K562 (cell line): ENCODE data around the gene KDM4C. TPM values are rescaled to one million over a fixed set of nuclear protein-coding genes. Genes with fewer than 3 reads are reported as not detected.

Source experiments
- ATAC-seq: fragments of 200-7000 bp; cut with Tn5 transposase; 3 replicates; pipeline ENCODE4 v1.9.1; 2020; ENCODE audit warnings: moderate library complexity
- BruUV-seq: library from RNA; stranded (reverse); fragments of 400-500 nt; replicated peaks from 2 replicates; lab custom pipeline; 2021; lab: Mats Ljungman, UMichigan
- CTCF ChIA-PET: fragments of 300-600 bp; formaldehyde crosslinking; extraction: SDS; loops from one replicate; lab custom pipeline; 2021; ENCODE audit warnings: low intra/inter-chr PET ratio; lab: Yijun Ruan, JAX
- POLR2A ChIA-PET: fragments of 300-600, 350-650 bp; sonication (Branson Sonifier 250); formaldehyde crosslinking; extraction: SDS; loops from one replicate; lab custom pipeline; 2021; ENCODE audit warnings: antibody characterized with exemption, inconsistent platforms; lab: Yijun Ruan, JAX
- DNase-seq, 4 experiments: peaks; one replicate each; pipeline versions ENCODE4 v3.0.0 to v3.0.0-alpha.2; 2011 to 2018; ENCODE audit warnings: low spot score in 3 of 4, mixed read lengths in 3 of 4; ENCODE audit errors: extremely low read depth in 1 of 4
- FAIRE-seq: peaks from 2 replicates; lab custom pipeline; 2011; peaks lifted over from hg19 to GRCh38; lab: Jason Lieb, UNC
- H2AFZ ChIP-seq: 2 replicates; pipeline ENCODE4 v1.6.0; 2011; ENCODE audit warnings: low read depth, low read length, control low read depth, inconsistent platforms
- H3K27ac ChIP-seq: fragments of 200-600 bp; 3 replicates; pipeline ENCODE4 v1.8.0; 2011; ENCODE audit warnings: low read depth, mild to moderate bottlenecking, control low read depth, inconsistent platforms, low read length, moderate library complexity, mixed read lengths; ENCODE audit errors: extremely low read depth
- H3K27me3 ChIP-seq, 2 experiments: fragments of 300-600 bp in 1 of 2; 2 replicates in 1 of 2; 3 replicates in 1 of 2; pipeline versions ENCODE4 v1.6.0 to v1.8.0; 2011; ENCODE audit warnings: inconsistent platforms in 2 of 2, low read length in 2 of 2, mild to moderate bottlenecking in 1 of 2, mixed read lengths in 1 of 2, moderate library complexity in 1 of 2; ENCODE audit not compliant: control insufficient read depth in 2 of 2, insufficient read depth in 2 of 2
- H3K36me3 ChIP-seq: fragments of 300-600 bp; 3 replicates; pipeline ENCODE4 v1.8.0; 2011; ENCODE audit warnings: mild to moderate bottlenecking, low read length, inconsistent platforms; ENCODE audit not compliant: control insufficient read depth, insufficient read depth
- H3K4me1 ChIP-seq, 2 experiments: fragments of 200-600 bp in 1 of 2; replicated peaks in 1 of 2; 2 replicates in 1 of 2; 3 replicates in 1 of 2; pipeline versions ENCODE4 v1.5.1 to v1.8.0; 2011; ENCODE audit warnings: inconsistent platforms in 2 of 2, low read length in 2 of 2, mild to moderate bottlenecking in 1 of 2, mixed read lengths in 1 of 2, moderate library complexity in 1 of 2; ENCODE audit not compliant: control insufficient read depth in 2 of 2, insufficient read depth in 2 of 2
- H3K4me2 ChIP-seq: 2 replicates; pipeline ENCODE4 v1.6.1; 2011; ENCODE audit warnings: low read length, control low read depth, inconsistent platforms, mixed read lengths; ENCODE audit not compliant: insufficient read depth
- H3K4me3 ChIP-seq: fragments of 200-600 bp; sonication (generic), shearing (Covaris generic); 2 replicates; pipeline ENCODE4 v1.5.1; 2016; ENCODE audit warnings: control low read depth, inconsistent platforms
- H3K79me2 ChIP-seq: fragments of 200-600 bp; 3 replicates; pipeline ENCODE4 v1.8.0; 2011; ENCODE audit warnings: low read length, inconsistent platforms; ENCODE audit not compliant: control insufficient read depth, insufficient read depth
- H3K9ac ChIP-seq, 2 experiments: 2 replicates each; pipeline versions ENCODE4 v1.6.0 to v1.6.1; 2011; ENCODE audit warnings: low read depth in 2 of 2, low read length in 2 of 2, control low read depth in 1 of 2, inconsistent platforms in 1 of 2, mild to moderate bottlenecking in 1 of 2, mixed read lengths in 1 of 2; ENCODE audit not compliant: insufficient read depth in 1 of 2
- H3K9me1 ChIP-seq: one replicate; pipeline ENCODE4 v1.6.0; 2011; ENCODE audit warnings: inconsistent platforms, mild to moderate bottlenecking, low read length, moderate library complexity; ENCODE audit not compliant: control insufficient read depth, insufficient read depth
- H3K9me3 ChIP-seq: replicated peaks from 2 replicates; pipeline ENCODE4 v1.5.1; 2011; ENCODE audit warnings: low read depth, low read length, inconsistent platforms; ENCODE audit not compliant: control insufficient read depth, insufficient read depth
- H4K20me1 ChIP-seq: replicated peaks from 2 replicates; pipeline ENCODE4 v1.6.1; 2011; ENCODE audit warnings: low read length, inconsistent platforms, mixed read lengths; ENCODE audit not compliant: control insufficient read depth, insufficient read depth
- ARNT ChIP-seq, 2 experiments: fragments of 450-650 bp; IDR thresholded peaks; 2 replicates each; pipeline ENCODE4 v1.6.1; 2016; ENCODE audit warnings: mild to moderate bottlenecking in 1 of 2
- ATF4 ChIP-seq: fragments of 450-650 bp; formaldehyde crosslinking; IDR thresholded peaks from 2 replicates; pipeline ENCODE4 v1.4.0; 2022; ENCODE audit warnings: mild to moderate bottlenecking, moderate library complexity
- CC2D1A ChIP-seq: fragments of 450-650 bp; IDR thresholded peaks from 2 replicates; pipeline ENCODE4 v1.6.1; 2017; ENCODE audit warnings: mild to moderate bottlenecking
- CREB3 ChIP-seq: fragments of 450-650 bp; conservative IDR thresholded peaks from 2 replicates; pipeline ENCODE4 v1.6.1; 2016; ENCODE audit warnings: missing genetic modification characterization, low read depth, mild to moderate bottlenecking, missing compliant biosample characterization, moderate library complexity
- DIDO1 ChIP-seq: fragments of 450-650 bp; IDR thresholded peaks from 2 replicates; pipeline ENCODE4 v1.6.1; 2016; ENCODE audit warnings: low read depth, missing biosample characterization, missing genetic modification characterization
- EWSR1 ChIP-seq: fragments of 450-650 bp; IDR thresholded peaks from 2 replicates; pipeline ENCODE4 v1.6.1; 2018; ENCODE audit warnings: borderline replicate concordance, mild to moderate bottlenecking, low read depth, moderate library complexity; ENCODE audit not compliant: partially characterized antibody
- HSF4 ChIP-seq: fragments of 250-450 bp; sonication (Bioruptor Pico); IDR thresholded peaks from 2 replicates; pipeline ENCODE4 v2.1.2; 2022; ENCODE audit warnings: mild to moderate bottlenecking, moderate library complexity, borderline replicate concordance
- LCOR ChIP-seq: sonication (generic); formaldehyde crosslinking; IDR thresholded peaks from 2 replicates; pipeline ENCODE4 v1.8.0; 2022; ENCODE audit warnings: mild to moderate bottlenecking, missing genetic modification reagents
- NR2C2 ChIP-seq, 2 experiments: fragments of 200-800 bp in 1 of 2; sonication (Bioruptor generic) in 1 of 2; sonication (generic) in 1 of 2; formaldehyde crosslinking in 1 of 2; IDR thresholded peaks; 2 replicates each; pipeline versions ENCODE4 v1.6.1 to v1.8.0; 2016 to 2022; ENCODE audit warnings: mild to moderate bottlenecking in 1 of 2, missing compliant biosample characterization in 1 of 2, missing genetic modification characterization in 1 of 2, missing genetic modification reagents in 1 of 2
- TBL1XR1 ChIP-seq, 2 experiments: IDR thresholded peaks; 2 replicates each; pipeline ENCODE4 v1.6.1; 2012; ENCODE audit warnings: improper control_type of control experiment in 2 of 2, low read length in 2 of 2, mild to moderate bottlenecking in 1 of 2
- ZNF324 ChIP-seq: fragments of 250-450 bp; sonication (Bioruptor Pico); IDR thresholded peaks from 2 replicates; pipeline ENCODE4 v1.4.0; 2020; ENCODE audit warnings: mild to moderate bottlenecking
- ZNF668 ChIP-seq: fragments of 250-450 bp; sonication (Bioruptor Pico); IDR thresholded peaks from 2 replicates; pipeline ENCODE4 v1.8.0; 2022; ENCODE audit warnings: mild to moderate bottlenecking, inconsistent platforms
- WGBS: fragments of 100-300 bp; shearing (Covaris generic); methylation state at CpG from one replicate; pipeline ENCODE4 v1.1.6; 2016; ENCODE audit warnings: low coverage, mixed read lengths; ENCODE audit not compliant: insufficient coverage; ENCODE audit errors: missing lambda C conversion rate; 5-methylcytosine and 5-hydroxymethylcytosine counted together
- in situ Hi-C: fragments of 300-500 bp; cut with MboI; formaldehyde crosslinking; loops from 4 replicates; pipeline ENCODE4 v1.15.0; 2018; ENCODE audit warnings: inconsistent platforms, mixed read lengths
- intact Hi-C: fragments of 100-400 bp; cut with micrococcal nuclease; formaldehyde crosslinking; loops from 2 replicates; pipeline ENCODE4 v1.14.2; 2022
- polyA plus RNA-seq, 8 experiments: library from polyadenylated mRNA; depleted of rRNA in 4 of 8; stranded (reverse) in 5 of 8; unstranded in 3 of 8; fragments of >200 nt; fragmentation: Nextera tagmentation in 2 of 8; fragmentation: Illumina TruSeq in 1 of 8; extraction: Ambion mirVana in 2 of 8; extraction: Trizol in 1 of 8; gene quantifications; 2 replicates each; pipeline versions ENCODE4 v1.2.1 to v1.2.3, GENCODE V29; 2011 to 2014; ENCODE audit warnings: inconsistent platforms in 1 of 8, missing spikeins in 1 of 8
- total RNA-seq, 7 experiments: library from RNA; depleted of rRNA in 6 of 7; stranded (reverse); fragments of >200 nt in 6 of 7; fragmentation: Illumina TruSeq in 2 of 7; extraction: Trizol in 2 of 7; gene quantifications; 2 replicates each; pipeline versions ENCODE4 v1.2.1 to v1.2.3, GENCODE V29; 2011 to 2021; ENCODE audit warnings: low replicate concordance in 1 of 7
- TF ChIP-seq, protein P1 (sequence below), 2 experiments: fragments of 450-650 bp; conservative IDR thresholded peaks; 2 replicates each; pipeline ENCODE4 v1.6.1; 2017; ENCODE audit warnings: mild to moderate bottlenecking in 2 of 2, moderate library complexity in 2 of 2
- TF ChIP-seq, protein P2 (sequence below): fragments of 450-650 bp; IDR thresholded peaks from 2 replicates; pipeline ENCODE4 v1.7.1; 2018; ENCODE audit warnings: mild to moderate bottlenecking, low read depth; ENCODE audit not compliant: partially characterized antibody
- TF ChIP-seq, protein P3 (sequence below): fragments of 250-450 bp; sonication (Bioruptor Pico); IDR thresholded peaks from 2 replicates; pipeline ENCODE4 v1.9.0; 2021; ENCODE audit warnings: mild to moderate bottlenecking

The KDM4C gene
- total and polyA plus RNA-seq, 9 of the 15 experiments (the other 6 are each of a cell fraction or from before 2014, with no cell fraction given) = 5.4 to 17.0 (median 12.6) TPM

GRCh38 chr9:7051711-7052110 lies 293.9 kb downstream of the KDM4C start:
- Histone ChIP-seq H3K36me3 (peaks cover 4% of the 10 kb centered on the region; the same call in 2 of the 3 replicates), H4K20me1 (no peaks in the 10 kb centered on the region), H2AFZ (no peak overlapping the region), H3K4me1 (peaks cover 0 to 8% of the 10 kb centered on the region in 2 experiments; a peak in 3 of 5 replicates), H3K9me3 (no peaks in the 10 kb centered on the region), H3K27me3 (no peaks in the 10 kb centered on the region), H3K4me3 (no peak overlapping the region), H3K9me1 (no peaks in the 10 kb centered on the region), H3K79me2 (no peaks in the 10 kb centered on the region), H3K27ac (no peak overlapping the region), H3K4me2 (no peak overlapping the region), H3K9ac (no peak overlapping the region)
- no peak for FAIRE-seq
- WGBS = 67% methylated on average over 3 of the region's 3 CpGs
- no TSS peak for BruUV-seq
- intact Hi-C loops (loop anchor here (1.0 to 10.0 kb wide), 5 partner anchors 121 to 485 kb away; no protein-coding TSS in a partner anchor), in situ Hi-C loops (no loop called here)
- no peak for ATAC-seq
- CTCF ChIA-PET = no interaction called here
- no peak for DNase-seq
- POLR2A ChIA-PET = no interaction called here
- no peak for TF ChIP-seq ZNF668 (CRISPR knock-in tag)
- no peak for TF ChIP-seq NR2C2 (CRISPR knock-in tag; IDR thresholded peaks at IDR 0.05)
- no peak for TF ChIP-seq NR2C2 (tag; IDR thresholded peaks at IDR 0.05)
- TF ChIP-seq, protein P1, sequence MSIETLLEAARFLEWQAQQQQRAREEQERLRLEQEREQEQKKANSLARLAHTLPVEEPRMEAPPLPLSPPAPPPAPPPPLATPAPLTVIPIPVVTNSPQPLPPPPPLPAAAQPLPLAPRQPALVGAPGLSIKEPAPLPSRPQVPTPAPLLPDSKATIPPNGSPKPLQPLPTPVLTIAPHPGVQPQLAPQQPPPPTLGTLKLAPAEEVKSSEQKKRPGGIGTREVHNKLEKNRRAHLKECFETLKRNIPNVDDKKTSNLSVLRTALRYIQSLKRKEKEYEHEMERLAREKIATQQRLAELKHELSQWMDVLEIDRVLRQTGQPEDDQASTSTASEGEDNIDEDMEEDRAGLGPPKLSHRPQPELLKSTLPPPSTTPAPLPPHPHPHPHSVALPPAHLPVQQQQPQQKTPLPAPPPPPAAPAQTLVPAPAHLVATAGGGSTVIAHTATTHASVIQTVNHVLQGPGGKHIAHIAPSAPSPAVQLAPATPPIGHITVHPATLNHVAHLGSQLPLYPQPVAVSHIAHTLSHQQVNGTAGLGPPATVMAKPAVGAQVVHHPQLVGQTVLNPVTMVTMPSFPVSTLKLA (conservative IDR thresholded peaks at IDR 0.05) = no peak
- TF ChIP-seq ATF4 = no peak
- TF ChIP-seq ARNT (IDR thresholded peaks at IDR 0.05) = no peak
- TF ChIP-seq, protein P2, sequence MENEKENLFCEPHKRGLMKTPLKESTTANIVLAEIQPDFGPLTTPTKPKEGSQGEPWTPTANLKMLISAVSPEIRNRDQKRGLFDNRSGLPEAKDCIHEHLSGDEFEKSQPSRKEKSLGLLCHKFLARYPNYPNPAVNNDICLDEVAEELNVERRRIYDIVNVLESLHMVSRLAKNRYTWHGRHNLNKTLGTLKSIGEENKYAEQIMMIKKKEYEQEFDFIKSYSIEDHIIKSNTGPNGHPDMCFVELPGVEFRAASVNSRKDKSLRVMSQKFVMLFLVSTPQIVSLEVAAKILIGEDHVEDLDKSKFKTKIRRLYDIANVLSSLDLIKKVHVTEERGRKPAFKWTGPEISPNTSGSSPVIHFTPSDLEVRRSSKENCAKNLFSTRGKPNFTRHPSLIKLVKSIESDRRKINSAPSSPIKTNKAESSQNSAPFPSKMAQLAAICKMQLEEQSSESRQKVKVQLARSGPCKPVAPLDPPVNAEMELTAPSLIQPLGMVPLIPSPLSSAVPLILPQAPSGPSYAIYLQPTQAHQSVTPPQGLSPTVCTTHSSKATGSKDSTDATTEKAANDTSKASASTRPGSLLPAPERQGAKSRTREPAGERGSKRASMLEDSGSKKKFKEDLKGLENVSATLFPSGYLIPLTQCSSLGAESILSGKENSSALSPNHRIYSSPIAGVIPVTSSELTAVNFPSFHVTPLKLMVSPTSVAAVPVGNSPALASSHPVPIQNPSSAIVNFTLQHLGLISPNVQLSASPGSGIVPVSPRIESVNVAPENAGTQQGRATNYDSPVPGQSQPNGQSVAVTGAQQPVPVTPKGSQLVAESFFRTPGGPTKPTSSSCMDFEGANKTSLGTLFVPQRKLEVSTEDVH = no peak
- TF ChIP-seq HSF4 (CRISPR knock-in tag) = no peak
- no peak for TF ChIP-seq ZNF324 (CRISPR knock-in tag)
- TF ChIP-seq, protein P3, sequence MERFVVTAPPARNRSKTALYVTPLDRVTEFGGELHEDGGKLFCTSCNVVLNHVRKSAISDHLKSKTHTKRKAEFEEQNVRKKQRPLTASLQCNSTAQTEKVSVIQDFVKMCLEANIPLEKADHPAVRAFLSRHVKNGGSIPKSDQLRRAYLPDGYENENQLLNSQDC (CRISPR knock-in tag) = no peak
- no peak for TF ChIP-seq TBL1XR1 (IDR thresholded peaks at IDR 0.05; ENCODE audit: low read length in 2 of 2)
- no peak for TF ChIP-seq EWSR1
- no peak for TF ChIP-seq CREB3 (tag)
- TF ChIP-seq LCOR (CRISPR knock-in tag) = no peak
- no peak for TF ChIP-seq CC2D1A
- TF ChIP-seq DIDO1 (tag) = no peak
